DND-41 (cell line): ENCODE measurements around the gene POLR2C.

ENCODE experiments used
- ATAC-seq: fragments of 200-7000 bp; cut with Tn5 transposase; 3 replicates; pipeline ENCODE4 v1.9.1; 2021; ENCODE audit warnings: low read depth; ENCODE audit not compliant: insufficient read depth
- DNase-seq: peaks from one replicate; pipeline ENCODE4 v3.0.0-alpha.2; 2020
- H2AFZ ChIP-seq: 2 replicates; pipeline ENCODE4 v1.6.0; 2012; ENCODE audit warnings: low read depth, low read length
- H3K27ac ChIP-seq: 2 replicates; pipeline ENCODE4 v1.5.1; 2012; ENCODE audit warnings: low read length, inconsistent platforms
- H3K27me3 ChIP-seq: fragments of 200-600 bp; sonication (generic); 2 replicates; pipeline ENCODE4 v1.6.0; 2012; ENCODE audit warnings: low read length, mild to moderate bottlenecking, inconsistent platforms; ENCODE audit not compliant: insufficient read depth, poor library complexity
- H3K36me3 ChIP-seq: 2 replicates; pipeline ENCODE4 v1.5.1; 2012; ENCODE audit warnings: low read length, inconsistent platforms; ENCODE audit not compliant: insufficient read depth
- H3K4me1 ChIP-seq: 2 replicates; pipeline ENCODE4 v1.5.1; 2012; ENCODE audit warnings: mild to moderate bottlenecking, low read length; ENCODE audit not compliant: insufficient read depth
- H3K4me2 ChIP-seq: 2 replicates; pipeline ENCODE4 v1.6.0; 2012; ENCODE audit warnings: mild to moderate bottlenecking, moderate library complexity, low read length, inconsistent platforms; ENCODE audit not compliant: insufficient read depth
- H3K4me3 ChIP-seq, 2 experiments: fragments of 200-600 bp in 1 of 2; shearing (Covaris generic) in 1 of 2; 2 replicates each; pipeline ENCODE4 v1.5.1; 2012 to 2016; ENCODE audit warnings: inconsistent platforms in 2 of 2, low read length in 2 of 2, mild to moderate bottlenecking in 2 of 2, low read depth in 1 of 2, moderate library complexity in 1 of 2
- H3K79me2 ChIP-seq: 2 replicates; pipeline ENCODE4 v1.6.0; 2012; ENCODE audit warnings: low read length, inconsistent platforms; ENCODE audit not compliant: insufficient read depth
- H3K9ac ChIP-seq: 2 replicates; pipeline ENCODE4 v1.6.0; 2012; ENCODE audit warnings: low read depth, mild to moderate bottlenecking, inconsistent platforms, low read length, moderate library complexity
- H3K9me3 ChIP-seq: 2 replicates; pipeline ENCODE4 v1.5.1; 2012; ENCODE audit warnings: low read length, moderate library complexity, mild to moderate bottlenecking, inconsistent platforms; ENCODE audit not compliant: insufficient read depth, severe bottlenecking
- H4K20me1 ChIP-seq: 2 replicates; pipeline ENCODE4 v1.6.0; 2012; ENCODE audit warnings: low read length; ENCODE audit not compliant: insufficient read depth
- CTCF ChIP-seq: IDR thresholded peaks from 2 replicates; pipeline ENCODE4 v1.5.1; 2012; ENCODE audit warnings: borderline replicate concordance, low read length, moderate library complexity, mild to moderate bottlenecking; ENCODE audit not compliant: poor library complexity, severe bottlenecking; ENCODE audit errors: extremely low read depth
- EZH2 ChIP-seq: IDR thresholded peaks from 3 replicates; pipeline ENCODE4 v1.6.1; 2012; ENCODE audit warnings: borderline replicate concordance, low read depth, mild to moderate bottlenecking, moderate library complexity, low read length, inconsistent platforms; ENCODE audit not compliant: severe bottlenecking

The POLR2C gene

DNA sequence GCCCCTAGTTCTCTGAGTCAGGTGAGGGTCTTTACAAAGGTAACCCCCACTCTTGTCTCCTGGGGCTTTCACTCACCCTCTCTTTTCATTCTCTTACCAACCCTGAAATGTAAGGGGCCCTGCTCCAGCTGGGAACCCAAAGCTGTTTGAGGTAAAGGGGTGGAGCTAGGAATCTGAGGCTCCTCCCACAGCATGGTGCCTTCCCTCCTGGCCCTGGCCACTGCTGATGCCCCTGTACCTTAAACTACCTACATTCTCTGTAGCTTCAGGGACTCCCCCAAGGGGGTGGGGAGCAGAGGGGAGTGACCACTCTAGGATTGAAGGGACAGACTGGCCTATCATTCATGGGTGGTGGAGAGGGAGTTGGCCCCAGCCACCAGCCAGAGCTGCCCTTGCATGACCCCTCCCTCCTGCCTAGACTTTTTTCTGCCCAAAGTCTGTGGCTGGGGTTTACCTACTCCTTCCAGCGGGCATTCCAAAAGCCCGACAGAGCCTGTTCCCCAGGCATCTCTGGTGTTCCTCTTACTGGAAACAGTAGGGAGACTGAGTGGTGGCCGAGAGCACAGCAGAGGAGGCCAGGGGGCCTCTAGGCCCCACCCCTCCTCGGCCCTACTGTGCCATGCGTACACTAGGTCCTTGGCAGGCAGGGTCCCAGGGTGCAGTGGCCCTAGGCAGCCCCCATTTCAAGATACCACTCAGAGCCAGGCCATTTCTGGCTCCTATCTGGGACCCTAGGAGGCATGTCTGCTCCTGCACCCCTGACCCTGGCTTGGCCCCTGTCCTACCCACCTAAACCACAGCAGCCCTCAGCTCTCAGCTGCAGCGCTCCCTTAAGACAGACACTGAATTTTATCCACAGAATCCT lies 14.3 kb downstream of the POLR2C start:
- Histone ChIP-seq H3K79me2 (no peaks in the 10 kb centered on the region), H3K27me3 (no peaks in the 10 kb centered on the region), H3K4me2 (no peak overlapping the region), H3K27ac (no peak overlapping the region), H3K4me1 (no peaks in the 10 kb centered on the region), H3K4me3 (no peak overlapping the region), H3K9me3 (no peaks in the 10 kb centered on the region), H3K9ac (no peak overlapping the region), H3K36me3 (peaks cover 15% of the 10 kb centered on the region), H4K20me1 (peaks cover 3% of the 10 kb centered on the region), H2AFZ (no peak overlapping the region)
- TF ChIP-seq EZH2 (no peak), CTCF (no peak)
- ATAC-seq (no peak), DNase-seq (no peak)

- H3K36me3 ChIP-seq = peaks cover 6% of the 10 kb centered on the region
- ATAC-seq = no peak
- no peak overlapping the region for H3K4me2 ChIP-seq
- H4K20me1 ChIP-seq = peaks cover 2% of the 10 kb centered on the region
- DNase-seq = no peak
- H3K4me1 ChIP-seq = no peaks in the 10 kb centered on the region
- H3K27me3 ChIP-seq = no peaks in the 10 kb centered on the region
- H3K9me3 ChIP-seq = no peaks in the 10 kb centered on the region
- H3K9ac ChIP-seq = no peak overlapping the region
- H3K79me2 ChIP-seq = no peaks in the 10 kb centered on the region
- TF ChIP-seq CTCF = no peak
- no peak for TF ChIP-seq EZH2
- no peak overlapping the region for H3K27ac ChIP-seq
- no peak overlapping the region for H2AFZ ChIP-seq
- H3K4me3 ChIP-seq = no peak overlapping the region
Observed at GRCh38 chr16:57477531-57478202, 15.2 kb downstream of the POLR2C start.

DNA sequence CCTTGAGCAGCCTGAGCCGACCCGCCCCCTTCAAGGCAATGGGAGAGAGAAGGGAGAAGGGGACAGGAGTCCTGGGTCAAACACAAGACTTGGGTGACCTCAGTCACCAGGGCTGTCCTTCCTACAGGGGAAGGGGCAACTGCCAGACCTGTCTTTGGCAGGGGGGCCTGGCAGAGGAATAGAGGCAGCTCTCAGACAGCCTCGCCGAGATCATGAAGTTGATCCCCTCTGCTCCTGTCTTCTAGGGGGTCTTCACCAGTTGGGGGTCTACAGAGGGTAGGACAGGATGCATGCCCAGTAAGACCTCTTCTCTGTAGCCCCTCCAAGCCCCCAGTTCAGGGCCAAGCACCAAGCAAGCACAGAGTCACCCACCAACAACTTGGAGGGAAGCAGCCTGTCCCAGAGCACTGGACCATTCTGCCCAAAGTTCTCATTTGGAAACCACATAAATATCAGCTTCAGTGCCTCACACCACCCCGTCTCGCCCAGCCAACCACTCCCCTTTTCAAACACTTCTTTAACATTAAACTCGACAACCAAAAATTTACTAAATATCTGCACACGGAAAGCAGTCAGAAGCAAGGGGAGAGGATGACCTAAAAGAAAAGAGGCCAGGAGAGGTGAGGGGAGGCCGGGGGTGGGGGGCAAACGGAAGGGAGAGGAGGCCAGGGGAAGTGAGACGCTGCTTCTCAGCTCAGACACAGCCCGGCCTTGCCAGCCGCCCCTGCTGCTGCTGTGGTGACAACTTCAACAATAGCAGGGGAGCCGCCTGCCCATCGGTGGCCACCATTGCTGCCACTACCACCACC lies 16.1 kb downstream of the POLR2C start:
- H3K9ac ChIP-seq = no peak overlapping the region
- H3K4me2 ChIP-seq = no peak overlapping the region
- H3K4me3 ChIP-seq = no peak overlapping the region

More for the DNA sequence above, 16.1 kb downstream of the POLR2C start:
- no peak overlapping the region for H2AFZ ChIP-seq
- no peaks in the 10 kb centered on the region for H4K20me1 ChIP-seq
- no peak overlapping the region for H3K27ac ChIP-seq
- H3K79me2 ChIP-seq = no peaks in the 10 kb centered on the region
- H3K36me3 ChIP-seq = no peaks in the 10 kb centered on the region
- DNase-seq (no peak), ATAC-seq (no peak)
- no peaks in the 10 kb centered on the region for H3K9me3 ChIP-seq
- H3K27me3 ChIP-seq = no peaks in the 10 kb centered on the region
- no peaks in the 10 kb centered on the region for H3K4me1 ChIP-seq
- TF ChIP-seq EZH2 = no peak
- no peak for TF ChIP-seq CTCF
